IPS-18a (cell line): Measurements from ENCODE around the gene ZBTB20.

Source experiments
- H3K27ac ChIP-seq: one replicate; pipeline ENCODE4 v1.5.1; 2013; ENCODE audit warnings: low read length
- H3K27me3 ChIP-seq: one replicate; pipeline ENCODE4 v1.6.1; 2013; ENCODE audit warnings: mild to moderate bottlenecking, low read length; ENCODE audit not compliant: control insufficient read depth, insufficient read depth
- H3K36me3 ChIP-seq: one replicate; pipeline ENCODE4 v1.6.1; 2013; ENCODE audit warnings: low read depth, low read length; ENCODE audit not compliant: control insufficient read depth
- H3K4me1 ChIP-seq: one replicate; pipeline ENCODE4 v1.6.1; 2013; ENCODE audit warnings: low read depth, low read length; ENCODE audit not compliant: control insufficient read depth
- H3K4me3 ChIP-seq: one replicate; pipeline ENCODE4 v1.5.1; 2013; ENCODE audit warnings: low read length
- H3K9ac ChIP-seq: one replicate; pipeline ENCODE4 v1.6.1; 2013; ENCODE audit warnings: mild to moderate bottlenecking, low read length, moderate library complexity
- H3K9me3 ChIP-seq: one replicate; pipeline ENCODE4 v1.6.1; 2013; ENCODE audit warnings: low read depth, low read length; ENCODE audit not compliant: control insufficient read depth

The ZBTB20 gene

GRCh38 chr3:114622001-114622400 lies 525.1 kb downstream of the ZBTB20 start:
- H3K4me3 ChIP-seq: no peak overlapping the region
- no peaks in the 10 kb centered on the region for H3K4me1 ChIP-seq
- no peaks in the 10 kb centered on the region for H3K36me3 ChIP-seq
- no peaks in the 10 kb centered on the region for H3K9me3 ChIP-seq
- no peak overlapping the region for H3K27ac ChIP-seq
- H3K27me3 ChIP-seq: no peaks in the 10 kb centered on the region
- H3K9ac ChIP-seq: no peak overlapping the region

- Histone ChIP-seq H3K9me3 (no peaks in the 10 kb centered on the region), H3K9ac (no peak overlapping the region), H3K4me1 (no peaks in the 10 kb centered on the region), H3K36me3 (no peaks in the 10 kb centered on the region), H3K4me3 (no peak overlapping the region), H3K27me3 (no peaks in the 10 kb centered on the region), H3K27ac (no peak overlapping the region)
These were observed 527.3 kb downstream of the ZBTB20 start for GRCh38 chr3:114619771-114620170.

GRCh38 chr3:114615523-114616085 lies 531.5 kb downstream of the ZBTB20 start:
- H3K27me3 ChIP-seq: no peaks in the 10 kb centered on the region
- H3K36me3 ChIP-seq: no peaks in the 10 kb centered on the region
- H3K4me3 ChIP-seq: no peak overlapping the region
- H3K9ac ChIP-seq: no peak overlapping the region
- H3K4me1 ChIP-seq: no peaks in the 10 kb centered on the region
- H3K9me3 ChIP-seq: no peaks in the 10 kb centered on the region
- no peak overlapping the region for H3K27ac ChIP-seq

- Histone ChIP-seq H3K4me3 (no peak overlapping the region), H3K9ac (no peak overlapping the region)
These were observed 537.0 kb downstream of the ZBTB20 start for GRCh38 chr3:114609973-114610630.

GRCh38 chr3:114608293-114608692 lies 538.8 kb downstream of the ZBTB20 start:
- Histone ChIP-seq H3K9ac (no peak overlapping the region), H3K27me3 (no peaks in the 10 kb centered on the region), H3K27ac (no peak overlapping the region), H3K36me3 (no peaks in the 10 kb centered on the region), H3K4me3 (no peak overlapping the region), H3K9me3 (no peaks in the 10 kb centered on the region), H3K4me1 (no peaks in the 10 kb centered on the region)

More at GRCh38 chr3:114609973-114610630, 537.0 kb downstream of the ZBTB20 start:
- Histone ChIP-seq H3K27ac (no peak overlapping the region), H3K9me3 (no peaks in the 10 kb centered on the region), H3K36me3 (no peaks in the 10 kb centered on the region), H3K4me1 (no peaks in the 10 kb centered on the region), H3K27me3 (no peaks in the 10 kb centered on the region)

GRCh38 chr3:114606336-114606735 lies 540.8 kb downstream of the ZBTB20 start:
- no peak overlapping the region for H3K4me3 ChIP-seq
- H3K27ac ChIP-seq: no peak overlapping the region
- H3K9ac ChIP-seq: no peak overlapping the region
- no peaks in the 10 kb centered on the region for H3K9me3 ChIP-seq
- H3K27me3 ChIP-seq: no peaks in the 10 kb centered on the region
- H3K36me3 ChIP-seq: no peaks in the 10 kb centered on the region
- no peaks in the 10 kb centered on the region for H3K4me1 ChIP-seq

GRCh38 chr3:114600571-114600970 lies 546.5 kb downstream of the ZBTB20 start:
- Histone ChIP-seq H3K9ac (no peak overlapping the region), H3K27ac (no peak overlapping the region), H3K27me3 (no peaks in the 10 kb centered on the region), H3K4me1 (no peaks in the 10 kb centered on the region), H3K4me3 (no peak overlapping the region), H3K36me3 (no peaks in the 10 kb centered on the region), H3K9me3 (no peaks in the 10 kb centered on the region)

GRCh38 chr3:114597871-114598270 lies 549.2 kb downstream of the ZBTB20 start:
- no peak overlapping the region for H3K9ac ChIP-seq
- no peak overlapping the region for H3K4me3 ChIP-seq
- no peaks in the 10 kb centered on the region for H3K9me3 ChIP-seq
- H3K4me1 ChIP-seq: no peaks in the 10 kb centered on the region
- no peak overlapping the region for H3K27ac ChIP-seq
- H3K36me3 ChIP-seq: no peaks in the 10 kb centered on the region
- H3K27me3 ChIP-seq: no peaks in the 10 kb centered on the region

GRCh38 chr3:114597012-114597411 lies 550.1 kb downstream of the ZBTB20 start:
- Histone ChIP-seq H3K9me3 (no peaks in the 10 kb centered on the region), H3K4me3 (no peak overlapping the region), H3K27ac (no peak overlapping the region), H3K9ac (no peak overlapping the region), H3K4me1 (no peaks in the 10 kb centered on the region), H3K27me3 (no peaks in the 10 kb centered on the region), H3K36me3 (no peaks in the 10 kb centered on the region)

GRCh38 chr3:114596147-114596546 lies 550.9 kb downstream of the ZBTB20 start:
- Histone ChIP-seq H3K9ac (no peak overlapping the region), H3K36me3 (no peaks in the 10 kb centered on the region), H3K27ac (no peak overlapping the region), H3K27me3 (no peaks in the 10 kb centered on the region), H3K4me1 (no peaks in the 10 kb centered on the region), H3K9me3 (no peaks in the 10 kb centered on the region), H3K4me3 (no peak overlapping the region)

GRCh38 chr3:114595522-114596028 lies 551.5 kb downstream of the ZBTB20 start:
- Histone ChIP-seq H3K9ac (no peak overlapping the region), H3K27ac (no peak overlapping the region), H3K9me3 (no peaks in the 10 kb centered on the region), H3K4me3 (no peak overlapping the region), H3K36me3 (no peaks in the 10 kb centered on the region), H3K27me3 (no peaks in the 10 kb centered on the region), H3K4me1 (no peaks in the 10 kb centered on the region)
